T47D (cell line): ENCODE measurements around the gene SRRM5.
A peak's percentile ranks its signal among the peaks of the same experiment; 100 is the strongest.

Source experiments
- DNase-seq, 2 experiments: peaks; one replicate each; pipeline versions ENCODE4 v3.0.0 to v3.0.0-alpha.2; 2011 to 2012; ENCODE audit warnings: low read depth in 1 of 2, low spot score in 1 of 2
- JUND ChIP-seq: IDR thresholded peaks from 2 replicates; pipeline ENCODE4 v1.6.1; 2012; ENCODE audit warnings: low read depth
- in situ Hi-C: cut with HindIII; loops from 2 replicates; pipeline ENCODE4 v1.10.0; 2016; ENCODE audit warnings: low sequenced_read_pairs, low pct_unique_long_range_greater_than_20kb

SRRM5 gene

GRCh38 chr19:43611788-43612187 is at the start of gene SRRM5:
Gene SRRM5 (plus strand): TSS chr19:43612088. CDS start chr19:43612122, 34 bp downstream.
- TF ChIP-seq JUND: no peak
- in situ Hi-C loops: no loop called here
- no peak for DNase-seq

GRCh38 chr19:43562226-43562697 is 49.6 kb upstream of the SRRM5 start:
- DNase-seq: no peak
- in situ Hi-C loops: no loop called here
- no peak for TF ChIP-seq JUND

- TF ChIP-seq JUND: no peak
- in situ Hi-C loops: no loop called here
- no peak for DNase-seq
Measured at GRCh38 chr19:43562698-43563241, 49.1 kb upstream of the SRRM5 start.

GRCh38 chr19:43563816-43564457 is 48.0 kb upstream of the SRRM5 start:
- in situ Hi-C loops: no loop called here
- DNase-seq: no peak
- no peak for TF ChIP-seq JUND

GRCh38 chr19:43564800-43565199 is 47.1 kb upstream of the SRRM5 start:
- no peak for TF ChIP-seq JUND
- DNase-seq: no peak
- in situ Hi-C loops: no loop called here

- in situ Hi-C loops: no loop called here
- TF ChIP-seq JUND: no peak
- no peak for DNase-seq
Measured at GRCh38 chr19:43569657-43570056, 42.2 kb upstream of the SRRM5 start.

- in situ Hi-C loops: no loop called here
- TF ChIP-seq JUND: no peak
- DNase-seq: no peak
Measured at GRCh38 chr19:43570174-43570791, 41.6 kb upstream of the SRRM5 start.

- DNase-seq: no peak
- no peak for TF ChIP-seq JUND
- in situ Hi-C loops: no loop called here
Measured at GRCh38 chr19:43572171-43572588, 39.7 kb upstream of the SRRM5 start.

- in situ Hi-C loops: no loop called here
- DNase-seq: no peak
- no peak for TF ChIP-seq JUND
Measured at GRCh38 chr19:43574424-43575155, 37.3 kb upstream of the SRRM5 start.

- no peak for TF ChIP-seq JUND
- in situ Hi-C loops: no loop called here
Measured at GRCh38 chr19:43575156-43575950, 36.5 kb upstream of the SRRM5 start, which contains the start of the genes PINLYP and XRCC1. Gene PINLYP (plus strand): TSS chr19:43575801. CDS start chr19:43577192, 1,391 bp downstream. Gene XRCC1 (minus strand): TSS chr19:43575527. CDS start chr19:43575458, 69 bp downstream.

GRCh38 chr19:43575955-43576878 is 35.7 kb upstream of the SRRM5 start:
- in situ Hi-C loops: no loop called here
- DNase-seq: peak in 1 of 2 experiments; percentile 32
- no peak for TF ChIP-seq JUND

More at GRCh38 chr19:43575156-43575950, 36.5 kb upstream of the SRRM5 start, which contains the start of the genes PINLYP and XRCC1:
- DNase-seq: peak; percentile 90 to 98
